OCI-LY3 (cell line): ENCODE results near the gene DLGAP4.

ENCODE experiments used
- H2AFZ ChIP-seq: fragments of 200-600, 300-600 bp; shearing (Covaris generic); 2 replicates; pipeline ENCODE4 v1.6.0; 2014; ENCODE audit warnings: antibody characterized with exemption, low read depth, low read length
- H3K27ac ChIP-seq: fragments of 200-600, 300-600 bp; sonication (generic); 2 replicates; pipeline ENCODE4 v1.5.1; 2014; ENCODE audit warnings: mild to moderate bottlenecking, low read length, moderate library complexity, mixed read lengths
- H3K27me3 ChIP-seq: fragments of 200-600, 300-600 bp; sonication (generic); 2 replicates; pipeline ENCODE4 v1.6.1; 2014; ENCODE audit warnings: low read depth, low read length, mixed read lengths
- H3K36me3 ChIP-seq: fragments of 200-600, 300-600 bp; sonication (generic); replicated peaks from 2 replicates; pipeline ENCODE3; 2014; ENCODE audit warnings: low read depth, low read length, mixed read lengths
- H3K4me1 ChIP-seq: fragments of 300-600, 200-600 bp; sonication (generic); 2 replicates; pipeline ENCODE4 v1.6.1; 2014; ENCODE audit warnings: low read length, mixed read lengths
- H3K4me2 ChIP-seq: fragments of 200-600, 300-600 bp; sonication (generic); 2 replicates; pipeline ENCODE4 v1.6.1; 2014; ENCODE audit warnings: low read length, mixed read lengths
- H3K4me3 ChIP-seq: fragments of 300-600, 200-600 bp; sonication (generic); 2 replicates; pipeline ENCODE4 v1.5.1; 2014; ENCODE audit warnings: antibody characterized with exemption, mild to moderate bottlenecking, low read length, moderate library complexity
- H3K79me2 ChIP-seq: fragments of 300-600, 200-600 bp; shearing (Covaris generic); 2 replicates; pipeline ENCODE4 v1.6.1; 2014; ENCODE audit warnings: mild to moderate bottlenecking, low read length, mixed read lengths
- H3K9ac ChIP-seq: fragments of 300-600, 200-600 bp; shearing (Covaris generic); 2 replicates; pipeline ENCODE4 v1.6.0; 2014; ENCODE audit warnings: mild to moderate bottlenecking, low read length, moderate library complexity
- H3K9me3 ChIP-seq: fragments of 200-600, 300-600 bp; shearing (Covaris generic); 2 replicates; pipeline ENCODE4 v1.6.1; 2014; ENCODE audit warnings: low read length, mixed read lengths; ENCODE audit not compliant: insufficient read depth
- H4K20me1 ChIP-seq: fragments of 200-600, 300-600 bp; sonication (generic); 2 replicates; pipeline ENCODE4 v1.6.1; 2016; ENCODE audit warnings: low read length, mixed read lengths; ENCODE audit not compliant: insufficient read depth
- EZH2phosphoT487 ChIP-seq: fragments of 200-600 bp; shearing (Covaris generic); IDR thresholded peaks from 2 replicates; pipeline ENCODE4 v1.6.1; 2018; ENCODE audit warnings: antibody characterized with exemption, mixed run types, low read depth
- TF ChIP-seq, protein P1 (sequence below): fragments of 200-600, 300-600 bp; sonication (generic); IDR thresholded peaks from 2 replicates; pipeline ENCODE4 v1.5.1; 2014; ENCODE audit warnings: antibody characterized with exemption, low read length, low read depth

DLGAP4 gene

GRCh38 chr20:36407199-36407733 lies 101.1 kb downstream of the DLGAP4 start:
- no peaks in the 10 kb centered on the region for H3K4me1 ChIP-seq
- no peaks in the 10 kb centered on the region for H3K36me3 ChIP-seq
- no peak overlapping the region for H3K4me3 ChIP-seq
- no peak overlapping the region for H3K4me2 ChIP-seq
- H3K79me2 ChIP-seq: no peaks in the 10 kb centered on the region
- H3K27me3 ChIP-seq: peaks cover 15% of the 10 kb centered on the region
- H3K9ac ChIP-seq: no peak overlapping the region
- H4K20me1 ChIP-seq: no peaks in the 10 kb centered on the region
- TF ChIP-seq, protein P1, sequence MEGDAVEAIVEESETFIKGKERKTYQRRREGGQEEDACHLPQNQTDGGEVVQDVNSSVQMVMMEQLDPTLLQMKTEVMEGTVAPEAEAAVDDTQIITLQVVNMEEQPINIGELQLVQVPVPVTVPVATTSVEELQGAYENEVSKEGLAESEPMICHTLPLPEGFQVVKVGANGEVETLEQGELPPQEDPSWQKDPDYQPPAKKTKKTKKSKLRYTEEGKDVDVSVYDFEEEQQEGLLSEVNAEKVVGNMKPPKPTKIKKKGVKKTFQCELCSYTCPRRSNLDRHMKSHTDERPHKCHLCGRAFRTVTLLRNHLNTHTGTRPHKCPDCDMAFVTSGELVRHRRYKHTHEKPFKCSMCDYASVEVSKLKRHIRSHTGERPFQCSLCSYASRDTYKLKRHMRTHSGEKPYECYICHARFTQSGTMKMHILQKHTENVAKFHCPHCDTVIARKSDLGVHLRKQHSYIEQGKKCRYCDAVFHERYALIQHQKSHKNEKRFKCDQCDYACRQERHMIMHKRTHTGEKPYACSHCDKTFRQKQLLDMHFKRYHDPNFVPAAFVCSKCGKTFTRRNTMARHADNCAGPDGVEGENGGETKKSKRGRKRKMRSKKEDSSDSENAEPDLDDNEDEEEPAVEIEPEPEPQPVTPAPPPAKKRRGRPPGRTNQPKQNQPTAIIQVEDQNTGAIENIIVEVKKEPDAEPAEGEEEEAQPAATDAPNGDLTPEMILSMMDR: no peak
- no peak for TF ChIP-seq EZH2phosphoT487
- H2AFZ ChIP-seq: no peak overlapping the region
- H3K27ac ChIP-seq: no peak overlapping the region
- no peaks in the 10 kb centered on the region for H3K9me3 ChIP-seq

DNA sequence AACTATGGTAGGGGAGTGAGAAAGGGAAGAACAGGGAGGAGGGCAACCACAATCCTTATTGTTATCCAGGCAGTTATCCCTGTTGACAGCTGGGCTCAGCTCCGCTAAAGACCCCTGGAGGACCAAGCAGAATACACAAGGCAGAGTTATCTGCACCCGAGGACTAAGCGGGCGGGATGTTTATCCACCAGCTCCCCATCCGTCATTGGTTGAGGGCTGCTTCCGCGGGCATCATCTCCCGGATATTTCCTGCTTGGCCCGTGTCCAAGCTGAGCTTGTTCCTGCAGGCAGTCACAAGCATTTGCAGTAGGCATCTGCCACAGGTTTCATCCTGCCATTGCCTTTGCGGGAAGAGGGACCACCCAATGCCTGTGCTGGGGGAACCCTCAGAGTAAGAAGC lies 102.1 kb downstream of the DLGAP4 start:
- Histone ChIP-seq H2AFZ (no peak overlapping the region), H3K36me3 (no peaks in the 10 kb centered on the region), H3K4me2 (no peak overlapping the region), H3K79me2 (no peaks in the 10 kb centered on the region), H3K27ac (no peak overlapping the region), H4K20me1 (no peaks in the 10 kb centered on the region), H3K9ac (no peak overlapping the region), H3K27me3 (peaks cover 20% of the 10 kb centered on the region), H3K4me1 (no peaks in the 10 kb centered on the region), H3K9me3 (no peaks in the 10 kb centered on the region), H3K4me3 (no peak overlapping the region)
- TF ChIP-seq, protein P1: no peak
- TF ChIP-seq EZH2phosphoT487: no peak

- Histone ChIP-seq H4K20me1 (no peaks in the 10 kb centered on the region), H3K9me3 (no peaks in the 10 kb centered on the region)
- no peak for TF ChIP-seq EZH2phosphoT487
- TF ChIP-seq, protein P1: no peak
Observed at GRCh38 chr20:36411861-36412454, 105.8 kb downstream of the DLGAP4 start.

GRCh38 chr20:36415475-36416002 lies 109.4 kb downstream of the DLGAP4 start:
- Histone ChIP-seq H3K9ac (no peak overlapping the region), H3K9me3 (no peaks in the 10 kb centered on the region), H2AFZ (no peak overlapping the region), H3K36me3 (no peaks in the 10 kb centered on the region), H3K4me1 (no peaks in the 10 kb centered on the region), H4K20me1 (no peaks in the 10 kb centered on the region), H3K4me2 (no peak overlapping the region), H3K4me3 (no peak overlapping the region), H3K27ac (no peak overlapping the region), H3K79me2 (no peaks in the 10 kb centered on the region), H3K27me3 (peaks cover 35% of the 10 kb centered on the region)
- TF ChIP-seq EZH2phosphoT487: no peak
- TF ChIP-seq, protein P1: no peak

More at GRCh38 chr20:36411861-36412454, 105.8 kb downstream of the DLGAP4 start:
- Histone ChIP-seq H3K27me3 (peaks cover 31% of the 10 kb centered on the region), H3K4me2 (no peak overlapping the region), H2AFZ (no peak overlapping the region), H3K4me3 (no peak overlapping the region), H3K36me3 (no peaks in the 10 kb centered on the region), H3K79me2 (no peaks in the 10 kb centered on the region), H3K27ac (no peak overlapping the region), H3K4me1 (no peaks in the 10 kb centered on the region), H3K9ac (no peak overlapping the region)
